DOHH2 (cell line): ENCODE data around the gene NBEA.
"Not testable (repeated sequence)": the region's sequence is repeated elsewhere in the genome, so short reads cannot be mapped to it uniquely, and the experiment has no call there.

ENCODE experiments used
- H3F3A ChIP-seq: fragments of 200-600 bp; sonication (generic), shearing (Covaris generic); 2 replicates; pipeline ENCODE4 v1.6.0; 2016; ENCODE audit warnings: antibody characterized with exemption, mild to moderate bottlenecking; ENCODE audit not compliant: control insufficient read depth, insufficient read depth
- H3K27ac ChIP-seq: fragments of 200-600 bp; sonication (generic); 2 replicates; pipeline ENCODE4 v1.5.1; 2014; ENCODE audit warnings: low read depth, mild to moderate bottlenecking, low read length, moderate library complexity
- H3K27me3 ChIP-seq: fragments of 200-600 bp; sonication (generic); 2 replicates; pipeline ENCODE4 v1.6.1; 2014; ENCODE audit warnings: mild to moderate bottlenecking, low read length, mixed read lengths; ENCODE audit not compliant: control insufficient read depth
- H3K36me3 ChIP-seq: fragments of 200-600 bp; sonication (generic); 2 replicates; pipeline ENCODE4 v1.6.1; 2014; ENCODE audit warnings: mild to moderate bottlenecking, low read length, moderate library complexity, mixed read lengths; ENCODE audit not compliant: control insufficient read depth
- H3K4me1 ChIP-seq: fragments of 200-600 bp; sonication (generic); 2 replicates; pipeline ENCODE4 v1.6.1; 2014; ENCODE audit warnings: mild to moderate bottlenecking, low read length, mixed read lengths; ENCODE audit not compliant: control insufficient read depth
- H3K4me2 ChIP-seq: fragments of 200-600 bp; sonication (generic); 2 replicates; pipeline ENCODE4 v1.6.0; 2014; ENCODE audit warnings: mild to moderate bottlenecking, low read length, moderate library complexity
- H3K4me3 ChIP-seq: fragments of 200-600 bp; sonication (generic); 2 replicates; pipeline ENCODE4 v1.5.1; 2014; ENCODE audit warnings: mild to moderate bottlenecking, low read length, mixed read lengths
- H3K79me2 ChIP-seq: fragments of 200-600 bp; sonication (generic); 2 replicates; pipeline ENCODE4 v1.6.1; 2014; ENCODE audit warnings: mild to moderate bottlenecking, low read length, mixed read lengths; ENCODE audit not compliant: control insufficient read depth
- H3K9me2 ChIP-seq: fragments of 200-600 bp; sonication (generic); replicated peaks from 2 replicates; pipeline ENCODE4 v1.6.1; 2014; ENCODE audit warnings: mild to moderate bottlenecking, low read length, mixed read lengths; ENCODE audit not compliant: control insufficient read depth
- H3K9me3 ChIP-seq: fragments of 200-600 bp; sonication (generic); 2 replicates; pipeline ENCODE4 v1.6.1; 2014; ENCODE audit warnings: antibody characterized with exemption, low read length, mixed read lengths; ENCODE audit not compliant: control insufficient read depth, insufficient read depth
- H4K20me1 ChIP-seq: fragments of 200-600 bp; sonication (generic); 2 replicates; pipeline ENCODE4 v1.6.0; 2014; ENCODE audit warnings: low read depth, mild to moderate bottlenecking, antibody characterized with exemption, low read length, moderate library complexity; ENCODE audit not compliant: control insufficient read depth, insufficient read depth
- EZH2phosphoT487 ChIP-seq: fragments of 200-600 bp; sonication (generic); IDR thresholded peaks from 2 replicates; pipeline ENCODE4 v1.6.1; 2017; ENCODE audit warnings: borderline replicate concordance, mild to moderate bottlenecking, antibody characterized with exemption, low read length, moderate library complexity, mixed read lengths
- TF ChIP-seq, protein P1 (sequence below): fragments of 200-600 bp; sonication (generic); IDR thresholded peaks from one replicate; pipeline ENCODE4 v1.5.1; 2014; ENCODE audit warnings: antibody characterized with exemption, mild to moderate bottlenecking, low read depth, low read length; ENCODE audit not compliant: poor library complexity, severe bottlenecking

NBEA gene

DNA sequence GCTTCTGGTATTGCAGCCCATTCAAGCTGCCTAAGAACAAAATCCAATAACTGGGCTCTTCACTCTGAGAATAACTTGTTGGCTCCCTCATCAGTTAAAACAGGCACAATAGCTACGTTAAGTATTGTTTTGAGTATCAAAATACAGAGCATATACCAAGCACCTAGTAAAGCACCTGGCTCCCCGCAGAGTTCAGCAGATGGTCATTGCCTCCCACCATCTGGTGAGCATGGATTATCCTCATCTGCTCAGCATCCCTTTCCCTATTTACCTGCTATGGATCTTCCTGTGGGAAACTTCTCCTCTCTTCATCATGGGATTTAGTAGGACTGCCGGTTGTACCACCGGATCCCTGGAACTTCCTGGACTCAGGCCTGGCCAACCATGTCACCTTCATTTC, 733.6 kb downstream of the NBEA start:
- Histone ChIP-seq H3F3A (no peaks in the 10 kb centered on the region), H3K36me3 (no peaks in the 10 kb centered on the region), H4K20me1 (no peaks in the 10 kb centered on the region), H3K4me3 (no peak overlapping the region), H3K9me3 (no peaks in the 10 kb centered on the region), H3K27ac (no peak overlapping the region), H3K4me1 (no peaks in the 10 kb centered on the region), H3K9me2 (no peaks in the 10 kb centered on the region), H3K27me3 (no peaks in the 10 kb centered on the region), H3K4me2 (no peak overlapping the region), H3K79me2 (no peaks in the 10 kb centered on the region)
- TF ChIP-seq EZH2phosphoT487: no peak
- TF ChIP-seq, protein P1, sequence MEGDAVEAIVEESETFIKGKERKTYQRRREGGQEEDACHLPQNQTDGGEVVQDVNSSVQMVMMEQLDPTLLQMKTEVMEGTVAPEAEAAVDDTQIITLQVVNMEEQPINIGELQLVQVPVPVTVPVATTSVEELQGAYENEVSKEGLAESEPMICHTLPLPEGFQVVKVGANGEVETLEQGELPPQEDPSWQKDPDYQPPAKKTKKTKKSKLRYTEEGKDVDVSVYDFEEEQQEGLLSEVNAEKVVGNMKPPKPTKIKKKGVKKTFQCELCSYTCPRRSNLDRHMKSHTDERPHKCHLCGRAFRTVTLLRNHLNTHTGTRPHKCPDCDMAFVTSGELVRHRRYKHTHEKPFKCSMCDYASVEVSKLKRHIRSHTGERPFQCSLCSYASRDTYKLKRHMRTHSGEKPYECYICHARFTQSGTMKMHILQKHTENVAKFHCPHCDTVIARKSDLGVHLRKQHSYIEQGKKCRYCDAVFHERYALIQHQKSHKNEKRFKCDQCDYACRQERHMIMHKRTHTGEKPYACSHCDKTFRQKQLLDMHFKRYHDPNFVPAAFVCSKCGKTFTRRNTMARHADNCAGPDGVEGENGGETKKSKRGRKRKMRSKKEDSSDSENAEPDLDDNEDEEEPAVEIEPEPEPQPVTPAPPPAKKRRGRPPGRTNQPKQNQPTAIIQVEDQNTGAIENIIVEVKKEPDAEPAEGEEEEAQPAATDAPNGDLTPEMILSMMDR: no peak

DNA sequence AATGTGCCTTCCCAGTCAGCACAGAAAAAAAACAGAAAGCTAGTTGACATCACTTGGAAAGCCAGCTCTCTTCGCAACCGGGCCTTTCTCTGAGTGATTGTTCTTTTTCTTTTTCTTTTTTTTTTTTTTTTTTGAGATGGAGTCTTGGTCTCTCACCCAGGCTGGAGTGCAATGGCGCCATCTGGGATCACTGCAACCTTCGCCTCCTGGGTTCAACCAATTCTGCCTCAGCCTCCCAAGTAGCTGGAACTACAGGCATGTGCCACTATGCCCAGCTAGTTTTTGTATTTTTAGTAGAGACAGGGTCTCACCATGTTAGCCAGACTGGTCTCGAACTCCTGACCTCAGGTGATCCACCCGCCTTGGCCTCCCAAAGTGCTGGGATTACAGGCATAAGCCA, 735.8 kb downstream of the NBEA start:
- not testable (repeated sequence) for H3K4me3 ChIP-seq, H3K4me1 ChIP-seq, H4K20me1 ChIP-seq, H3K27ac ChIP-seq, H3K9me3 ChIP-seq, H3K4me2 ChIP-seq, H3K27me3 ChIP-seq, H3K9me2 ChIP-seq, H3K36me3 ChIP-seq, H3K79me2 ChIP-seq, H3F3A ChIP-seq

DNA sequence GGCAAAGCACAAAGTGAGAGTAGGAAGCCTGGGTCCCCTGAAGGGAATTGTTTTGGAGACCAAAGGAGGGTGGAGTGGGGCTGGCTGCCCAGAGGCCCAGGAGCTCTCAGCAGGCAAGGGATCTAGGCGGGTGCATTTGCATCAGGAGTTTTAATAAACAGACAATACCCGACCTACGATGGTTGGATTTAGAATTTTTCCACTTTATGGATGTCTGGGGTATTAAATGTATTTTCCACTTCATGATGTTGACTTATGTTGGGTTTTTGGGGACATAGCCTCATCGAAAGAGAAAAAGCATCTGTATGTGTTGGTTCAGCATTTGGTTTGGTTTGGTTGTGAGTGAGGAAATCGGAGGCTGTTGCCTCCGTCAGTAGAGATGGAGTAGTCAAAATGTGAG, 739.6 kb downstream of the NBEA start:
- no peaks in the 10 kb centered on the region for H3F3A ChIP-seq
- H3K27ac ChIP-seq: no peak overlapping the region
- TF ChIP-seq, protein P1: no peak
- TF ChIP-seq EZH2phosphoT487: no peak
- no peaks in the 10 kb centered on the region for H4K20me1 ChIP-seq
- H3K79me2 ChIP-seq: no peaks in the 10 kb centered on the region
- H3K4me3 ChIP-seq: no peak overlapping the region
- no peaks in the 10 kb centered on the region for H3K9me3 ChIP-seq
- no peak overlapping the region for H3K4me2 ChIP-seq
- H3K4me1 ChIP-seq: no peaks in the 10 kb centered on the region
- H3K27me3 ChIP-seq: no peaks in the 10 kb centered on the region
- H3K9me2 ChIP-seq: no peaks in the 10 kb centered on the region
- no peaks in the 10 kb centered on the region for H3K36me3 ChIP-seq

DNA sequence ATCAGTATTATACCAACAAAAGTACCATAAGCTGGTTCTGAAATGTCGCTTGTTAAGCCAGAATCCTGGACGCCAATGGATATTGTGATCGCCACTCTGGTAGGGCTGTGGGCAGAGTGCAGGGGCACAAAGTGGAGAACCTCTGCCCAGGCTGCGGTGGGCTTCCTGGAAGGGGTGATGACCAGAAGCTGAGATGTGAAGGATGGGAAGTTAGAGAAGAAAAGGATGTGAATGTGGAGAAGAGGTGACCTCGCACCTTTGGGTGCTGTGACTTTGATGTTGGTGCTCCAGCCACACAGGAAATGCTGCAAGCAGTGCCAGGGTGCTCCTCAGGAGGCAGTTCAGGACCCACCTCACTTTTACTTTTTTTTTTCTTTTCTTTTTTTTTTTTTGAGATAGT, 742.4 kb downstream of the NBEA start:
- H3K4me3 ChIP-seq: no peak overlapping the region
- no peaks in the 10 kb centered on the region for H3K27me3 ChIP-seq
- no peaks in the 10 kb centered on the region for H3K9me3 ChIP-seq
- no peak overlapping the region for H3K27ac ChIP-seq
- no peaks in the 10 kb centered on the region for H4K20me1 ChIP-seq
- H3F3A ChIP-seq: no peaks in the 10 kb centered on the region
- no peaks in the 10 kb centered on the region for H3K36me3 ChIP-seq
- H3K4me1 ChIP-seq: no peaks in the 10 kb centered on the region
- no peak overlapping the region for H3K4me2 ChIP-seq
- no peaks in the 10 kb centered on the region for H3K79me2 ChIP-seq
- TF ChIP-seq, protein P1: no peak
- TF ChIP-seq EZH2phosphoT487: no peak
- no peaks in the 10 kb centered on the region for H3K9me2 ChIP-seq
